ENCODE data around the gene ADRB1. TPM values are rescaled to one million over a fixed set of nuclear protein-coding genes. Genes with fewer than 3 reads are reported as not detected.

The ADRB1 gene
- total RNA-seq, 1 donor, result not detected

- Histone ChIP-seq H3K27me3 (ENCODE audit: insufficient read depth, low read length) (peaks cover 3% of the 10 kb centered on the region), H3K4me2 (ENCODE audit: insufficient read depth, low read length) (no peak overlapping the region), H3K9me3 (ENCODE audit: low read depth, low read length) (no peaks in the 10 kb centered on the region), H3K4me1 (ENCODE audit: insufficient read depth, low read length) (peaks cover 5% of the 10 kb centered on the region), H3K36me3 (ENCODE audit: insufficient read depth, low read length) (no peaks in the 10 kb centered on the region), H3K4me3 (ENCODE audit: insufficient read depth, low read length) (no peak overlapping the region), H3K27ac (ENCODE audit: low read depth, low read length) (no peak overlapping the region), H4K20me1 (ENCODE audit: insufficient read depth, low read length) (no peaks in the 10 kb centered on the region), H3K79me2 (ENCODE audit: insufficient read depth, low read length) (no peaks in the 10 kb centered on the region), H2AFZ (ENCODE audit: low read length) (no peak overlapping the region)
- no peak for TF ChIP-seq CTCF (IDR thresholded peaks at IDR 0.05; ENCODE audit: extremely low read depth, low read depth, low read length)
- no peak for DNase-seq (ENCODE audit: insufficient read length, low spot score, missing footprints)
These were observed 21.4 kb downstream of the ADRB1 start for GRCh38 chr10:114065049-114065435.

- Histone ChIP-seq H3K79me2 (ENCODE audit: insufficient read depth, low read length) (no peaks in the 10 kb centered on the region), H3K4me2 (ENCODE audit: insufficient read depth, low read length) (peak overlapping the region; percentile 52), H3K36me3 (ENCODE audit: insufficient read depth, low read length) (no peaks in the 10 kb centered on the region), H3K27ac (ENCODE audit: low read depth, low read length) (no peak overlapping the region), H4K20me1 (ENCODE audit: insufficient read depth, low read length) (no peaks in the 10 kb centered on the region), H3K27me3 (ENCODE audit: insufficient read depth, low read length) (no peaks in the 10 kb centered on the region), H3K4me3 (ENCODE audit: insufficient read depth, low read length) (peak overlapping the region; percentile 20), H3K4me1 (ENCODE audit: insufficient read depth, low read length) (peaks cover 5% of the 10 kb centered on the region), H3K9me3 (ENCODE audit: low read depth, low read length) (no peaks in the 10 kb centered on the region), H2AFZ (ENCODE audit: low read length) (no peak overlapping the region)
- no peak for TF ChIP-seq CTCF (IDR thresholded peaks at IDR 0.05; ENCODE audit: extremely low read depth, low read depth, low read length)
- DNase-seq (ENCODE audit: insufficient read length, low spot score, missing footprints), result peak; percentile 45
These were observed 24.5 kb downstream of the ADRB1 start for GRCh38 chr10:114068054-114068707.

GRCh38 chr10:114070710-114071109 is 27.0 kb downstream of the ADRB1 start:
- no peak for TF ChIP-seq CTCF (IDR thresholded peaks at IDR 0.05; ENCODE audit: extremely low read depth, low read depth, low read length)
- Histone ChIP-seq H3K27ac (ENCODE audit: low read depth, low read length) (no peak overlapping the region), H4K20me1 (ENCODE audit: insufficient read depth, low read length) (no peaks in the 10 kb centered on the region)

GRCh38 chr10:114071178-114071577 is 27.5 kb downstream of the ADRB1 start:
- DNase-seq (ENCODE audit: insufficient read length, low spot score, missing footprints), result no peak

More at GRCh38 chr10:114070710-114071109, 27.0 kb downstream of the ADRB1 start:
- Histone ChIP-seq H3K9me3 (ENCODE audit: low read depth, low read length) (no peaks in the 10 kb centered on the region), H3K4me3 (ENCODE audit: insufficient read depth, low read length) (no peak overlapping the region), H3K4me1 (ENCODE audit: insufficient read depth, low read length) (peaks cover 5% of the 10 kb centered on the region), H3K4me2 (ENCODE audit: insufficient read depth, low read length) (no peak overlapping the region), H3K36me3 (ENCODE audit: insufficient read depth, low read length) (no peaks in the 10 kb centered on the region), H3K79me2 (ENCODE audit: insufficient read depth, low read length) (no peaks in the 10 kb centered on the region), H2AFZ (ENCODE audit: low read length) (no peak overlapping the region), H3K27me3 (ENCODE audit: insufficient read depth, low read length) (no peaks in the 10 kb centered on the region)
- no peak for DNase-seq (ENCODE audit: insufficient read length, low spot score, missing footprints)

More at GRCh38 chr10:114071178-114071577, 27.5 kb downstream of the ADRB1 start:
- TF ChIP-seq CTCF (IDR thresholded peaks at IDR 0.05; ENCODE audit: extremely low read depth, low read depth, low read length), result no peak
- Histone ChIP-seq H3K36me3 (ENCODE audit: insufficient read depth, low read length) (no peaks in the 10 kb centered on the region), H3K4me3 (ENCODE audit: insufficient read depth, low read length) (no peak overlapping the region), H4K20me1 (ENCODE audit: insufficient read depth, low read length) (no peaks in the 10 kb centered on the region), H3K79me2 (ENCODE audit: insufficient read depth, low read length) (no peaks in the 10 kb centered on the region), H2AFZ (ENCODE audit: low read length) (no peak overlapping the region), H3K9me3 (ENCODE audit: low read depth, low read length) (no peaks in the 10 kb centered on the region), H3K27ac (ENCODE audit: low read depth, low read length) (no peak overlapping the region), H3K4me2 (ENCODE audit: insufficient read depth, low read length) (no peak overlapping the region), H3K27me3 (ENCODE audit: insufficient read depth, low read length) (no peaks in the 10 kb centered on the region), H3K4me1 (ENCODE audit: insufficient read depth, low read length) (peaks cover 5% of the 10 kb centered on the region)
